OCI-LY3 (cell line): Measurements from ENCODE around the gene AP3S2.

Experiments used
- H2AFZ ChIP-seq: fragments of 200-600, 300-600 bp; shearing (Covaris generic); 2 replicates; pipeline ENCODE4 v1.6.0; 2014; ENCODE audit warnings: antibody characterized with exemption, low read depth, low read length
- H3K27ac ChIP-seq: fragments of 200-600, 300-600 bp; sonication (generic); 2 replicates; pipeline ENCODE4 v1.5.1; 2014; ENCODE audit warnings: mild to moderate bottlenecking, low read length, moderate library complexity, mixed read lengths
- H3K27me3 ChIP-seq: fragments of 200-600, 300-600 bp; sonication (generic); 2 replicates; pipeline ENCODE4 v1.6.1; 2014; ENCODE audit warnings: low read depth, low read length, mixed read lengths
- H3K36me3 ChIP-seq: fragments of 200-600, 300-600 bp; sonication (generic); replicated peaks from 2 replicates; pipeline ENCODE3; 2014; ENCODE audit warnings: low read depth, low read length, mixed read lengths
- H3K4me1 ChIP-seq: fragments of 300-600, 200-600 bp; sonication (generic); 2 replicates; pipeline ENCODE4 v1.6.1; 2014; ENCODE audit warnings: low read length, mixed read lengths
- H3K4me2 ChIP-seq: fragments of 200-600, 300-600 bp; sonication (generic); 2 replicates; pipeline ENCODE4 v1.6.1; 2014; ENCODE audit warnings: low read length, mixed read lengths
- H3K4me3 ChIP-seq: fragments of 300-600, 200-600 bp; sonication (generic); 2 replicates; pipeline ENCODE4 v1.5.1; 2014; ENCODE audit warnings: antibody characterized with exemption, mild to moderate bottlenecking, low read length, moderate library complexity
- H3K79me2 ChIP-seq: fragments of 300-600, 200-600 bp; shearing (Covaris generic); 2 replicates; pipeline ENCODE4 v1.6.1; 2014; ENCODE audit warnings: mild to moderate bottlenecking, low read length, mixed read lengths
- H3K9ac ChIP-seq: fragments of 300-600, 200-600 bp; shearing (Covaris generic); 2 replicates; pipeline ENCODE4 v1.6.0; 2014; ENCODE audit warnings: mild to moderate bottlenecking, low read length, moderate library complexity
- H3K9me3 ChIP-seq: fragments of 200-600, 300-600 bp; shearing (Covaris generic); 2 replicates; pipeline ENCODE4 v1.6.1; 2014; ENCODE audit warnings: low read length, mixed read lengths; ENCODE audit not compliant: insufficient read depth
- H4K20me1 ChIP-seq: fragments of 200-600, 300-600 bp; sonication (generic); 2 replicates; pipeline ENCODE4 v1.6.1; 2016; ENCODE audit warnings: low read length, mixed read lengths; ENCODE audit not compliant: insufficient read depth
- CTCF ChIP-seq: fragments of 200-600, 300-600 bp; sonication (generic); IDR thresholded peaks from 2 replicates; pipeline ENCODE4 v1.5.1; 2014; ENCODE audit warnings: antibody characterized with exemption, low read length, low read depth
- EZH2phosphoT487 ChIP-seq: fragments of 200-600 bp; shearing (Covaris generic); IDR thresholded peaks from 2 replicates; pipeline ENCODE4 v1.6.1; 2018; ENCODE audit warnings: antibody characterized with exemption, mixed run types, low read depth

AP3S2 gene

DNA sequence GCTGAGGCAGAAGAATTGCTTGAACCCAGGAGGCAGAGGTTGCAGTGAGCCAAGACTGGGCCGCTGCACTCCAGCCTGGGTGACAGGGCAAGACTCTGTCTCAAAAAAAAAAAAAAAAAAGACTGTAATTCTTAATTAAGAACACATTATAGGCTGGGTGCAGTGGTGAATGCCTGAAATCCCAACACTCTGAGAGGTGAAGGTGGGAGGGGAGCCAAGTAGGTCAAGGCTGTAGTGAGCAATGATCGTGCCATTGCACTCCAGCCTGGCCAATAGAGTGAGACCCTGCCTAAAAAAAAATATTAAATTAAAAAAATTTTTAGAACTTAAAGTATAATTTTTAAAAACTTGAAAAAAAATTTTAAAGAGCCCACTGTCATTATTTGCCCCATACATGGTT lies 32.4 kb upstream of the AP3S2 start:
- H3K27me3 ChIP-seq = no peaks in the 10 kb centered on the region

GRCh38 chr15:89917442-89918101 lies 23.8 kb upstream of the AP3S2 start:
- Histone ChIP-seq H4K20me1 (no peaks in the 10 kb centered on the region), H3K4me3 (no peak overlapping the region), H3K4me2 (no peak overlapping the region), H3K79me2 (no peaks in the 10 kb centered on the region), H3K27me3 (no peaks in the 10 kb centered on the region; the same call in 1 of the 2 replicates), H3K9me3 (no peaks in the 10 kb centered on the region), H3K4me1 (no peaks in the 10 kb centered on the region), H2AFZ (no peak overlapping the region), H3K9ac (no peak overlapping the region), H3K36me3 (no peaks in the 10 kb centered on the region), H3K27ac (no peak overlapping the region)
- TF ChIP-seq EZH2phosphoT487 (no peak), CTCF (no peak)

More for the DNA sequence above, 32.4 kb upstream of the AP3S2 start:
- Histone ChIP-seq H3K27ac (no peak overlapping the region), H2AFZ (no peak overlapping the region), H3K4me3 (no peak overlapping the region), H3K79me2 (no peaks in the 10 kb centered on the region), H3K36me3 (no peaks in the 10 kb centered on the region), H3K4me2 (no peak overlapping the region), H3K9me3 (no peaks in the 10 kb centered on the region), H3K4me1 (no peaks in the 10 kb centered on the region), H3K9ac (no peak overlapping the region), H4K20me1 (no peaks in the 10 kb centered on the region)
- TF ChIP-seq CTCF (no peak), EZH2phosphoT487 (no peak)

- no peaks in the 10 kb centered on the region for H3K79me2 ChIP-seq
- H3K4me1 ChIP-seq = peaks cover 5% of the 10 kb centered on the region
- no peaks in the 10 kb centered on the region for H3K9me3 ChIP-seq
- H3K27me3 ChIP-seq = no peaks in the 10 kb centered on the region; the same call in 1 of the 2 replicates
- H3K4me3 ChIP-seq = no peak overlapping the region
- H3K4me2 ChIP-seq = no peak overlapping the region
- no peak overlapping the region for H2AFZ ChIP-seq
- no peak overlapping the region for H3K9ac ChIP-seq
- no peak for TF ChIP-seq CTCF
- TF ChIP-seq EZH2phosphoT487 = no peak
- no peaks in the 10 kb centered on the region for H4K20me1 ChIP-seq
- H3K27ac ChIP-seq = no peak overlapping the region
- no peaks in the 10 kb centered on the region for H3K36me3 ChIP-seq
Observed at GRCh38 chr15:89916660-89917059, 22.9 kb upstream of the AP3S2 start.

DNA sequence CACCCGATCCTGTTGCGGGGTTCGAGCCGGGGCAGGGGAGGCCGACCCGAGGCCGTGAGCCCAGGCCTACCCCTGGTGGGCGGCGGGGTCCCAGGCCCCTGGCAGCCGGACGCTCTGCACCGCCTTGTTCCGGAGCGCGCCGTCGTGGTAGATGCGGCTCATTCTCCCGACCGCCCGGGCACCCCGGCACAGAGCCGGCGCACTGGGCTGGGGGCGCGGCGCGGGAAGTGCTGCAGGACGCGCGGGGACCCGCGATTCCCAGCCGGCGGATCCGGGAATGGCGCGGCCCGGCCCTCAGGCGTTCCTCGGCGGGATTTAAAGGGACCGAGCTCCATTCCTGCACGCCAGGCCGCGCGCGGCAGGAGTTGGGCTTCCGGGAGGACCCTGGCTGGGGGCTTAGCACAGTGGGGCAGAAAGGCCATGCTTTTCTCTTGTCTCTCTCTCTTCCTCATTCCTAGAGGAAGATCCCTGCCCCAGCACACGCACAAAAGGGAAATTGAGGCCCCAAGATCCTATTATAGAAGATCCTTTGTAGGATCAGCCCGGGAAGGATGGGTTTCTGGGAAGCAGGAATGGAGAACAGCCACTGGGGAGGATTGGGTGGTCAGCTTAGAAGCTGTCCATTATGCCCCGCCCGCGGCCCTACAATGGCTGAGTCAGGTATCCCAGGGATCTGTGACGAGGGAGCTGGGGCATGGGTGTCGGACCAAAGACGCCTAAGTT lies 19.0 kb upstream of the AP3S2 start, which contains the start of gene ARPIN:
TSS of gene ARPIN (minus strand) at position 279 of the 723 bp plus-strand sequence. CDS start at position 162, 117 bp downstream.
- H3K9me3 ChIP-seq = no peaks in the 10 kb centered on the region
- H3K4me2 ChIP-seq = peak within 1 kb of the TSS; percentile 38
- H3K4me1 ChIP-seq = peaks cover 24% of the 10 kb centered on the region
- no peaks in the 10 kb centered on the region for H3K79me2 ChIP-seq
- H2AFZ ChIP-seq = no peak within 1 kb of the TSS
- no peaks in the 10 kb centered on the region; the same call in 1 of the 2 replicates for H3K27me3 ChIP-seq
- H3K36me3 ChIP-seq = no peaks in the 10 kb centered on the region
- H3K9ac ChIP-seq = no peak within 1 kb of the TSS
- peak within 1 kb of the TSS; percentile 60; the same call in 1 of the 2 replicates for H3K27ac ChIP-seq
- TF ChIP-seq CTCF = no peak
- TF ChIP-seq EZH2phosphoT487 = no peak
- no peak within 1 kb of the TSS for H3K4me3 ChIP-seq
- H4K20me1 ChIP-seq = no peaks in the 10 kb centered on the region
